WTC11 (cell line): ENCODE data around the gene KLHL7. TPM values are rescaled to one million over a fixed set of nuclear protein-coding genes. Genes with fewer than 3 reads are reported as not detected.

Experiments
- ATAC-seq: fragments of 200-7000 bp; cut with Tn5 transposase; 2 replicates; pipeline ENCODE4 v1.10.0; 2021; ENCODE audit warnings: mild to moderate bottlenecking, moderate library complexity
- CTCF ChIA-PET: fragments of 300-600 bp; sonication (Branson Sonifier 250); formaldehyde crosslinking; loops from one replicate; lab custom pipeline; 2021; ENCODE audit warnings: antibody characterized with exemption; lab: Charles Lee
- POLR2A ChIA-PET: fragments of 350-600 bp; sonication (Branson Sonifier 250); formaldehyde crosslinking; loops from one replicate; lab custom pipeline; 2021; ENCODE audit warnings: antibody characterized with exemption; lab: Charles Lee
- DNase-seq: peaks from one replicate; pipeline ENCODE4 v3.0.0; 2021; ENCODE audit warnings: low spot score
- H3K27ac Mint-ChIP-seq: 2 replicates; pipeline ENCODE4 v1.8.0; 2021; ENCODE audit warnings: mixed read lengths
- H3K27me3 Mint-ChIP-seq: 2 replicates; pipeline ENCODE4 v1.8.0; 2021; ENCODE audit warnings: low read depth, mild to moderate bottlenecking, moderate library complexity, mixed read lengths
- H3K36me3 Mint-ChIP-seq: 2 replicates; pipeline ENCODE4 v1.8.0; 2021; ENCODE audit warnings: mixed read lengths
- H3K4me1 Mint-ChIP-seq: 2 replicates; pipeline ENCODE4 v1.8.0; 2022; ENCODE audit warnings: mixed read lengths
- H3K4me3 Mint-ChIP-seq: 2 replicates; pipeline ENCODE4 v1.8.0; 2021; ENCODE audit warnings: mild to moderate bottlenecking, moderate library complexity, mixed read lengths
- H3K9me3 Mint-ChIP-seq: 2 replicates; pipeline ENCODE4 v1.8.0; 2021; ENCODE audit warnings: mixed read lengths
- ARID4B ChIP-seq: sonication (generic); formaldehyde crosslinking; IDR thresholded peaks from 2 replicates; pipeline ENCODE4 v1.8.0; 2023; ENCODE audit warnings: missing genetic modification reagents, mild to moderate bottlenecking, borderline replicate concordance
- ATF1 ChIP-seq: sonication (generic); formaldehyde crosslinking; IDR thresholded peaks from 2 replicates; pipeline ENCODE4 v1.8.1; 2023; ENCODE audit warnings: mild to moderate bottlenecking, moderate library complexity, missing genetic modification reagents
- ATF6 ChIP-seq: sonication (generic); formaldehyde crosslinking; IDR thresholded peaks from 2 replicates; pipeline ENCODE4 v1.8.1; 2023; ENCODE audit warnings: mild to moderate bottlenecking, missing genetic modification reagents
- CBFB ChIP-seq: sonication (generic); formaldehyde crosslinking; IDR thresholded peaks from 2 replicates; pipeline ENCODE4 v1.8.1; 2022; ENCODE audit warnings: mild to moderate bottlenecking, low read depth, missing genetic modification reagents
- CREB1 ChIP-seq: sonication (generic); formaldehyde crosslinking; IDR thresholded peaks from 2 replicates; pipeline ENCODE4 v1.8.0; 2023; ENCODE audit warnings: mild to moderate bottlenecking, missing genetic modification reagents
- FOXJ3 ChIP-seq: sonication (generic); formaldehyde crosslinking; IDR thresholded peaks from 2 replicates; pipeline ENCODE4 v1.9.0; 2021; ENCODE audit warnings: missing genetic modification reagents, mild to moderate bottlenecking, borderline replicate concordance
- FOXP1 ChIP-seq: sonication (generic); formaldehyde crosslinking; IDR thresholded peaks from 2 replicates; pipeline ENCODE4 v1.8.0; 2022; ENCODE audit warnings: missing genetic modification reagents, mild to moderate bottlenecking, moderate library complexity, borderline replicate concordance
- GTF2I ChIP-seq: fragments of 250-450 bp; sonication (Bioruptor Pico); conservative IDR thresholded peaks from 2 replicates; pipeline ENCODE4 v1.4.0; 2021; ENCODE audit warnings: mild to moderate bottlenecking
- HMGA2 ChIP-seq: fragments of 250-450 bp; sonication (Bioruptor Pico); IDR thresholded peaks from 2 replicates; pipeline ENCODE4 v1.4.0; 2021; ENCODE audit warnings: mild to moderate bottlenecking, moderate library complexity
- KAT7 ChIP-seq: sonication (generic); formaldehyde crosslinking; IDR thresholded peaks from 2 replicates; pipeline ENCODE4 v1.8.1; 2023; ENCODE audit warnings: missing genetic modification reagents, mild to moderate bottlenecking, borderline replicate concordance
- MXD4 ChIP-seq: fragments of 250-450 bp; sonication (Bioruptor Pico); IDR thresholded peaks from 2 replicates; pipeline ENCODE4 v1.8.0; 2021; ENCODE audit warnings: mild to moderate bottlenecking, moderate library complexity, borderline replicate concordance
- NR1H2 ChIP-seq: sonication (generic); formaldehyde crosslinking; IDR thresholded peaks from 2 replicates; pipeline ENCODE4 v1.9.0; 2021; ENCODE audit warnings: mild to moderate bottlenecking, moderate library complexity, missing genetic modification reagents
- SMAD3 ChIP-seq: sonication (generic); formaldehyde crosslinking; IDR thresholded peaks from 2 replicates; pipeline ENCODE4 v1.8.0; 2022; ENCODE audit warnings: missing genetic modification reagents, mild to moderate bottlenecking, borderline replicate concordance
- SOX15 ChIP-seq: fragments of 250-450 bp; sonication (Bioruptor Pico); IDR thresholded peaks from 2 replicates; pipeline ENCODE4 v1.9.0; 2021; ENCODE audit warnings: mild to moderate bottlenecking
- USF2 ChIP-seq: sonication (generic); formaldehyde crosslinking; IDR thresholded peaks from 2 replicates; pipeline ENCODE4 v1.8.1; 2023; ENCODE audit warnings: mild to moderate bottlenecking, missing genetic modification reagents, moderate library complexity
- ZSCAN18 ChIP-seq: fragments of 250-450 bp; sonication (Bioruptor Pico); IDR thresholded peaks from 2 replicates; pipeline ENCODE4 v2.1.2; 2022; ENCODE audit warnings: mild to moderate bottlenecking, moderate library complexity
- total RNA-seq: library from RNA; stranded (reverse); gene quantifications from 3 replicates; pipeline ENCODE4 v1.2.3, GENCODE V29; 2021
- TF ChIP-seq, protein P1 (sequence below): sonication (generic); formaldehyde crosslinking; IDR thresholded peaks from 2 replicates; pipeline ENCODE4 v1.8.1; 2023; ENCODE audit warnings: mild to moderate bottlenecking, missing genetic modification reagents, borderline replicate concordance
- TF ChIP-seq, protein P2 (sequence below): fragments of 200-600 bp; IDR thresholded peaks from 2 replicates; pipeline ENCODE4 v1.8.0; 2022; ENCODE audit warnings: antibody characterized with exemption
- TF ChIP-seq, protein P3 (sequence below): fragments of 250-450 bp; sonication (Bioruptor Pico); IDR thresholded peaks from 2 replicates; pipeline ENCODE4 v1.9.0; 2021; ENCODE audit warnings: mild to moderate bottlenecking

KLHL7 gene
- total RNA-seq, 1 experiment from 2014 or later, result 82.1 TPM

GRCh38 chr7:23065974-23066373 lies 39.6 kb upstream of the KLHL7 start:
- H3K4me3 Mint-ChIP-seq, result no peak overlapping the region
- TF ChIP-seq, protein P1, sequence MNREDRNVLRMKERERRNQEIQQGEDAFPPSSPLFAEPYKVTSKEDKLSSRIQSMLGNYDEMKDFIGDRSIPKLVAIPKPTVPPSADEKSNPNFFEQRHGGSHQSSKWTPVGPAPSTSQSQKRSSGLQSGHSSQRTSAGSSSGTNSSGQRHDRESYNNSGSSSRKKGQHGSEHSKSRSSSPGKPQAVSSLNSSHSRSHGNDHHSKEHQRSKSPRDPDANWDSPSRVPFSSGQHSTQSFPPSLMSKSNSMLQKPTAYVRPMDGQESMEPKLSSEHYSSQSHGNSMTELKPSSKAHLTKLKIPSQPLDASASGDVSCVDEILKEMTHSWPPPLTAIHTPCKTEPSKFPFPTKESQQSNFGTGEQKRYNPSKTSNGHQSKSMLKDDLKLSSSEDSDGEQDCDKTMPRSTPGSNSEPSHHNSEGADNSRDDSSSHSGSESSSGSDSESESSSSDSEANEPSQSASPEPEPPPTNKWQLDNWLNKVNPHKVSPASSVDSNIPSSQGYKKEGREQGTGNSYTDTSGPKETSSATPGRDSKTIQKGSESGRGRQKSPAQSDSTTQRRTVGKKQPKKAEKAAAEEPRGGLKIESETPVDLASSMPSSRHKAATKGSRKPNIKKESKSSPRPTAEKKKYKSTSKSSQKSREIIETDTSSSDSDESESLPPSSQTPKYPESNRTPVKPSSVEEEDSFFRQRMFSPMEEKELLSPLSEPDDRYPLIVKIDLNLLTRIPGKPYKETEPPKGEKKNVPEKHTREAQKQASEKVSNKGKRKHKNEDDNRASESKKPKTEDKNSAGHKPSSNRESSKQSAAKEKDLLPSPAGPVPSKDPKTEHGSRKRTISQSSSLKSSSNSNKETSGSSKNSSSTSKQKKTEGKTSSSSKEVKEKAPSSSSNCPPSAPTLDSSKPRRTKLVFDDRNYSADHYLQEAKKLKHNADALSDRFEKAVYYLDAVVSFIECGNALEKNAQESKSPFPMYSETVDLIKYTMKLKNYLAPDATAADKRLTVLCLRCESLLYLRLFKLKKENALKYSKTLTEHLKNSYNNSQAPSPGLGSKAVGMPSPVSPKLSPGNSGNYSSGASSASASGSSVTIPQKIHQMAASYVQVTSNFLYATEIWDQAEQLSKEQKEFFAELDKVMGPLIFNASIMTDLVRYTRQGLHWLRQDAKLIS (CRISPR knock-in tag), result no peak
- TF ChIP-seq FOXJ3 (CRISPR knock-in tag), result no peak
- no peak for TF ChIP-seq ATF1
- TF ChIP-seq KAT7, result no peak
- TF ChIP-seq SMAD3, result no peak
- no peak for TF ChIP-seq USF2 (CRISPR knock-in tag)
- no peak for TF ChIP-seq SOX15 (CRISPR knock-in tag)
- TF ChIP-seq, protein P2, sequence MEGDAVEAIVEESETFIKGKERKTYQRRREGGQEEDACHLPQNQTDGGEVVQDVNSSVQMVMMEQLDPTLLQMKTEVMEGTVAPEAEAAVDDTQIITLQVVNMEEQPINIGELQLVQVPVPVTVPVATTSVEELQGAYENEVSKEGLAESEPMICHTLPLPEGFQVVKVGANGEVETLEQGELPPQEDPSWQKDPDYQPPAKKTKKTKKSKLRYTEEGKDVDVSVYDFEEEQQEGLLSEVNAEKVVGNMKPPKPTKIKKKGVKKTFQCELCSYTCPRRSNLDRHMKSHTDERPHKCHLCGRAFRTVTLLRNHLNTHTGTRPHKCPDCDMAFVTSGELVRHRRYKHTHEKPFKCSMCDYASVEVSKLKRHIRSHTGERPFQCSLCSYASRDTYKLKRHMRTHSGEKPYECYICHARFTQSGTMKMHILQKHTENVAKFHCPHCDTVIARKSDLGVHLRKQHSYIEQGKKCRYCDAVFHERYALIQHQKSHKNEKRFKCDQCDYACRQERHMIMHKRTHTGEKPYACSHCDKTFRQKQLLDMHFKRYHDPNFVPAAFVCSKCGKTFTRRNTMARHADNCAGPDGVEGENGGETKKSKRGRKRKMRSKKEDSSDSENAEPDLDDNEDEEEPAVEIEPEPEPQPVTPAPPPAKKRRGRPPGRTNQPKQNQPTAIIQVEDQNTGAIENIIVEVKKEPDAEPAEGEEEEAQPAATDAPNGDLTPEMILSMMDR, result no peak
- no peak for TF ChIP-seq CREB1
- TF ChIP-seq, protein P3, sequence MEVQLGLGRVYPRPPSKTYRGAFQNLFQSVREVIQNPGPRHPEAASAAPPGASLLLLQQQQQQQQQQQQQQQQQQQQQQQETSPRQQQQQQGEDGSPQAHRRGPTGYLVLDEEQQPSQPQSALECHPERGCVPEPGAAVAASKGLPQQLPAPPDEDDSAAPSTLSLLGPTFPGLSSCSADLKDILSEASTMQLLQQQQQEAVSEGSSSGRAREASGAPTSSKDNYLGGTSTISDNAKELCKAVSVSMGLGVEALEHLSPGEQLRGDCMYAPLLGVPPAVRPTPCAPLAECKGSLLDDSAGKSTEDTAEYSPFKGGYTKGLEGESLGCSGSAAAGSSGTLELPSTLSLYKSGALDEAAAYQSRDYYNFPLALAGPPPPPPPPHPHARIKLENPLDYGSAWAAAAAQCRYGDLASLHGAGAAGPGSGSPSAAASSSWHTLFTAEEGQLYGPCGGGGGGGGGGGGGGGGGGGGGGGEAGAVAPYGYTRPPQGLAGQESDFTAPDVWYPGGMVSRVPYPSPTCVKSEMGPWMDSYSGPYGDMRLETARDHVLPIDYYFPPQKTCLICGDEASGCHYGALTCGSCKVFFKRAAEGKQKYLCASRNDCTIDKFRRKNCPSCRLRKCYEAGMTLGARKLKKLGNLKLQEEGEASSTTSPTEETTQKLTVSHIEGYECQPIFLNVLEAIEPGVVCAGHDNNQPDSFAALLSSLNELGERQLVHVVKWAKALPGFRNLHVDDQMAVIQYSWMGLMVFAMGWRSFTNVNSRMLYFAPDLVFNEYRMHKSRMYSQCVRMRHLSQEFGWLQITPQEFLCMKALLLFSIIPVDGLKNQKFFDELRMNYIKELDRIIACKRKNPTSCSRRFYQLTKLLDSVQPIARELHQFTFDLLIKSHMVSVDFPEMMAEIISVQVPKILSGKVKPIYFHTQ, result no peak
- no peak for TF ChIP-seq GTF2I (CRISPR knock-in tag)
- TF ChIP-seq ZSCAN18 (CRISPR knock-in tag), result no peak
- no peak for TF ChIP-seq FOXP1 (CRISPR knock-in tag)
- no peak for TF ChIP-seq NR1H2 (CRISPR knock-in tag)
- TF ChIP-seq ARID4B (CRISPR knock-in tag), result no peak
- TF ChIP-seq MXD4, result no peak
- no peak for TF ChIP-seq HMGA2
- TF ChIP-seq ATF6, result no peak
- TF ChIP-seq CBFB, result no peak
- TF ChIP-seq, all 79 proteins: peak for 0
- Mint-ChIP-seq H3K27ac (no peak overlapping the region), H3K27me3 (no peaks in the 10 kb centered on the region), H3K9me3 (peaks cover 4% of the 10 kb centered on the region), H3K4me1 (peaks cover 9% of the 10 kb centered on the region), H3K36me3 (no peaks in the 10 kb centered on the region)
- ATAC-seq (no peak), DNase-seq (no peak)
- ChIA-PET CTCF (no interaction called here), POLR2A (no interaction called here)
